HG02981 (cell line): ENCODE results near the gene MEIG1.
"Not testable (repeated sequence)": the region's sequence is repeated elsewhere in the genome, so short reads cannot be mapped to it uniquely, and the experiment has no call there.

ENCODE experiments used
- ATAC-seq: cut with Tn5 transposase; IDR thresholded peaks from one replicate; pipeline ENCODE4 v1.9.1; 2021; ENCODE audit warnings: mild to moderate bottlenecking, moderate library complexity; ENCODE audit not compliant: unreplicated experiment

MEIG1 gene, protein sequence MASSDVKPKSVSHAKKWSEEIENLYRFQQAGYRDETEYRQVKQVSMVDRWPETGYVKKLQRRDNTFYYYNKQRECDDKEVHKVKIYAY

DNA sequence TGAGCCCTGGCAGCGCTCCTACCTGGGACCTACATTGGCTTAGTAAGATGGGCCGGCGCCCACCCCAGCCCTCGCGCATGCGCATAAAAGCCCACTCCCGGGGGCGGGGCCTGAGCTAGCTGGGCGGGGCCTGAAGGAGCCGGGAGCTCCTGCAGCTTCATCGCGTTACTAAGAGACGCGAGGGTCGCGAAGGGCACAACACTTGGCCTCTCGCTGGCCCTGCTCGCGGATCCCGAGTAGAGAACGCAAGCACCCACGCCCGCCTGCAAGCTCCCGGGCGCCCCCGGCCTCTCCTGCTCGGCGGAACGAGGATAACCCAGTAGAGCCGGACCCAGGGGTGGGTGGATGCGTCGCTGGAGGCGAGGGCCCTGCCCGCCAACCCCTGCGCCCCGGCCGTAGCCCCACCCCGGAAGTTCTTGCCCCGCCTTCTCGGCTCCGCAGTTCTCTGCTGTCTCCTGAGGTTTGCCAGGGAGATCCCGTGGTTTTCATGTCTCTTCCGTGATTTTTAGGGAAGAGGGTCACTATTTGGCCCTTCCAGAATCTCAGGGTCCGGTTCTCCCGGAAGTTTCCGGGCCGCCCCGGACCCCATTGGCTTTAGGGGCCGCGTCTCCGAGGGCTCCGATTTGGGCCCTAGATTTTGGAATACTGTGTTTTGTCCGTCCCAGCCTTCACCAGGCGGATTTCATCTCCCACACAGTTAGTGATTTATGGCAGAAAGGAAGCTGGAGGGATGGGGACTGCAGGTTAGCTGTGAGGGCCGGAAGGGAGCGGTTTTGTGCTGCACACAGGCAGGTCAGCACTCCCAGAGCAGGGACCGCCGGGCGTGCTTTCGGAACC is at the start of gene MEIG1:
Gene MEIG1 (plus strand): TSS at position 168 of the 837 bp plus-strand sequence. CDS start 7,081 bp downstream, outside the sequence.
- ATAC-seq = peak; percentile 80

DNA sequence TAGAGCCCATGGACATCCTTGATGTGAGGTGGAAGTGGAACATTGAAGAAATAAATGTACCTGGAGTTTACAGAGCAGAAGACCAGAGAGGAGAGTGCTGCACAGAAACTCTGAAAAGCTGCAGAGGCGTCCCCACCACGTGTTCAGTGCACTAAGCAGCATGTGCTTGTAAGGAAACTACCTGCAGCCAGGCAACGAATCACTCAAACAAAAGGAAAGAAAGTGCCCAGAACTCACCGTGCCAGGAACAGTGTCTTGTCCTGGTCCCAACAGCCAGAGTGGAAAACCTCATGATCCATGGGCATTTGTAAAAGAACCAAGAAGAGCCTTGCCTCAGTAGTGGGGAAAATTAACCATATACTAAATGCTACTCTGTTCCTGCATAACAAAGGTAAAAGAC is 48.2 kb upstream of the MEIG1 start:
- ATAC-seq = no peak

DNA sequence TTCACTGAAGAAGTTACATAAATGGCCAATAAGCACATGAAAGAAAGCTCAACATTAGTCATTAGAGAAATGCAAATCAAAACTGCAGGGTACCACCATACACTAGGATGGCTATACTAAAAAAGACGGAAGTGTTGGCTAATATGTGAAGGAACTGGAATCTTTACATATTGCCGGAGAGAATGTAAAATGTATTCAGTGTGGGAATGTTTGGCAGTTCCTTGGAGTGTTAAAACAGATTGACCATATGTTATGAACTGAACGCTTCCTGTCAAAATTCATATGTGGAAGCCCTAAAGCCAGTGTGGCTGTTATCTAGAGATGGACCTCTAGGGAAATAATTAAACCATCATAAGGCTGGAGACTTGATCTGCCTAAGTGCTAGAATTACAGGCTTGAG is 47.4 kb upstream of the MEIG1 start:
- no peak for ATAC-seq

DNA sequence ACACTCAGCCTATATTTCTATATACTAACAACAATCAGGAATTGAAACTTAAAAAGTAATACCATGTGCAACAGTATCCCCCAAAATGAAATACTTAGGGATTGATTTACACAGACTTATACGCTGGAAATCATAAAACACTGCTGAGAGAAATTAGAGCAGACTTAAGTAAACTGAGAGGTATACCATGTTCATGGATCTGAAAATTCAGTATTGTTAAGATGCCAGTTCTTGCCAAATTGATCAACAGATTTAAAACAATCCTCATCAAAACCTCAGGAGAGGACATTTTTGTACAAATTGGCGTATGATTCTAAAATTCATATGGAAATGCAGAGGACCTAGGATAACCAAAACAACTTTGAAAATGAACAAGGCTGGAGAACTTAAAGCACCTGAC is 42.6 kb upstream of the MEIG1 start:
- ATAC-seq = no peak

DNA sequence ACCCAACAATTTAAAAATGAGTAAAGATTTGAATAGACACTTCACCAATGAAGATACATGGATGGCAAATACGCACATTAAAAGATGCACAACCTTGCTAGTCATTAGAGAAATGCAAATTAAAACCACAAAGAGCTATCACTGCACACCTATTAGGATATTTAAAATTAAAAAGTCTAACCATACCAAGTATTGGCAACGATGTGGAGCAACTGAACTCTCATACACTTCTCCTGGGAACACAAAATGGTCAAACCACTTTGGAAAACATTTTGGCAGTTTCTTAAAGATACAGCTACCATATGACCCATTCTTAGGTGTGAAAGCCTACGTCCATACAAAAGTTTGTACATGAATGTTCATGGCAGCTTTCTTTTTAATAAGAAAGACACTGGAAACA is 41.4 kb upstream of the MEIG1 start:
- ATAC-seq = no peak

DNA sequence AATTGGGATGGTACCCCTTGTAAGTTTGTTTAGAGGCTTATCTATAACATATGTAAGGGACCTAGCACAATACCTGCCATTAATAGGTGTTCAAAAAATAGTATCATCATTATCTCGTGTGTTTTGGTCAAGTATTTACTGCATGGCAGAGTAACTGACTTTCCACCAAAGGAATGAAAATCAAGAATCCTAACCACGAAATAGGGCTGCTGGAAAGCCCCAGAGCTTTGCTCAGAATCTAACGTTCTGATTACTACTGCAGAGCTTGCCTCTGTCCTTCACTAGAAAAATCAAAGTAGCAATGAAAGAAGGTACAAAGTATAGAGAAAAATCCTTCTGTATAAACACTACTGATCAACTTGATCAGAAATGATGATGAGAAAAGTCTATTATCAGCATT is 40.2 kb upstream of the MEIG1 start:
- ATAC-seq = no peak

DNA sequence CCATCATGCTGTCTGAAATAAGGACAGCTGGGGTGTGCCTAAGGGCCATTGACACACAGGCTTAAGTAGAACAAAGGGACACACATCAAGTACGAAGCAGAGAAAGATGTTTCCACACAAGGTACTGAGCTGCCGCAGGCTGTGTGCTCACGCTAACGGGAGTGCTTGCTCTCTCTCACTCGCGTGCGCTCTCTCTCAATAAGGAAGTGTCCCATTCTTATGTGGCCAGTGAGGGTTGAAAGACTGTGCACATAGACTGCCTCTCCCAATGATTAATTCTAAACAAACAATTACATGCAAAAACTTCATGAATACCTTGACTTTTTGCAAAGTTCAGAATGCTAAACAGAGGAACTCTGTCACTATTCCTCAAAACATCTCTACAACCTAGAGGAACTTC is 35.2 kb upstream of the MEIG1 start:
- no peak for ATAC-seq

DNA sequence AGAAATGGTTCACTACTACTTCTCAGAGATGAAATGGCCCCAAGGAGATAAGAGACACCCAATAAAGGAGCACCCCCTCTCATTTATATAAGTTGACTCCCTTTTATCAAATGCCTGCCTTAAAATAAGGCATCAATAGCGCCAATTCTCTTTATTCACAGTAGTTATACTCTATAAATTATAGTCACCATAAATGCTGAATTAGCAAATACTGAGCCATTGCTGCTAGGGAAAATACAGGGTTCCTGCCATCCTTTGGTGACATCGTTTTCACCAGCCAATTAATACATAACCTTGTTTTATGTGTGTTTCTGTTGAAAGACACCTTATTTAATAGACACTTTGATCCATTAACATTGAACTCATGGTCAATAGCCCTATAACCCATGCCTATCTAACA is 33.9 kb upstream of the MEIG1 start:
- no peak for ATAC-seq

DNA sequence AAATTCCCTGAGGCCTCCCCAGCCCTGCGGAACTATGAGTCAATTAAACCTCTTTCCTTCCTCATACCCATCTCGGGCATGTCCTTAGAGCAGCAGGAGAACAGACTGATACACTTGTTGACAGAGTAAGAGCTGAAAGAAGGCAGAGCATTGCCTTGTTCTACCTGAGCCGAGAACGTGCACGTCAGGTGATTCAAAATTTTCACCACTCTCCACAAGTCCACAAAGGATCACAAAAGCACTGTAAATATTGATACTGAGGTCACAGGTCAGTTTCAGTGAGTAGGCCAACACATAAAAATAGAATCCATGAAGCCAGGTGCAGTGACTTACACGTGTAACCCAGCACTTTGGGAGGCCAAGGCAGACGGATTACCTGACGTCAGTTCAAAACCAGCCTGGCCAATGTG is 33.1 kb upstream of the MEIG1 start:
- no peak for ATAC-seq

DNA sequence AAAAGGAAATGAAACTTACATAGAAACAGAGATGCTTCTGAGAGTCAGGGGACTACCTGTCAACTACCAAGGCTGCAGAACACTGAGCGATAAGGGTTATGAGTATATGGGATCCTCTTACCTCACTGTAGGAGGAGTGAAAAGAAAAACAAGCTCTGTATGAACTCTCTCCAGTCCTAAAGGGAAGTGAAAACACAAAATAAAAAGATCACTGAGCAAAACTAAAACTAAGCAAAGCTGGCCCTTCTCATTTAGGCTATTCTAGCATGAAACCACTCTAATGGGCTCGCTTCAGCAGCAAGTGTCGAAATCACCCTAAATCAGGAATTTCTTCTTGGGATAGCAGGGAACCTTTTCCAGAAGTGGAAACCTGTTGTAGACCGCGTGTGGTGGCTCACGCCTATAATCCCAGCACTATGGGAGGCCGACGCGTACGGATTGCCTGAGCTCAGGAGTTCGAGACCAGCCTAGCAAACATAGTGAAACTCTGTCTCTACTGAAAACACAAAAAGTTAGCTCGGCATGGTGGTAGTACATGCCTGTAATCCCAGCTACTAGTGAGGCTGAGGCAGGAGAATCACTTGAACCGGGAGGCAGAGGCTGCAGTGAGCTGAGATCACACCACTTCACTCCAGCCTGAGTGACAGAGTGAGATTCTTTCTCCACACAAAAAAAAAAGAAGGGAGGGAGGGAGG is 32.3 kb upstream of the MEIG1 start:
- ATAC-seq = peak; percentile 95

DNA sequence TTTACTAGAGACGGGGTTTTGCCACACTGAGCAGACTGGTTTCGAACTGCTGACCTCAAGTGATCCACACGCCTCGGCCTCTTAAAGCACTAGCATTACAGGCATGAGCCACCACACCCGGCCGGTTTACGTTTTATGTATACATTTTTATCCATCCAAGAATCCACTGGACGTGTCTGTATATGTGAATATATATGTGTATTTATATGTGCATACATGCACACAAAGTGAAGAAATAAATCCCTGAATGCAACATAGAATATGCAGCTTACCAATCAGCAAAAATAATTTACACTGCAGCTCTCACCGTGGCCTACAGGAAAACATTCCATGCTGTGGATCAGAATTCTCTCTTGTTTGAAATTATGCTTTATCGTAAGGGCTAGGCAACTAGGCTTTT is 28.6 kb upstream of the MEIG1 start:
- no peak for ATAC-seq

DNA sequence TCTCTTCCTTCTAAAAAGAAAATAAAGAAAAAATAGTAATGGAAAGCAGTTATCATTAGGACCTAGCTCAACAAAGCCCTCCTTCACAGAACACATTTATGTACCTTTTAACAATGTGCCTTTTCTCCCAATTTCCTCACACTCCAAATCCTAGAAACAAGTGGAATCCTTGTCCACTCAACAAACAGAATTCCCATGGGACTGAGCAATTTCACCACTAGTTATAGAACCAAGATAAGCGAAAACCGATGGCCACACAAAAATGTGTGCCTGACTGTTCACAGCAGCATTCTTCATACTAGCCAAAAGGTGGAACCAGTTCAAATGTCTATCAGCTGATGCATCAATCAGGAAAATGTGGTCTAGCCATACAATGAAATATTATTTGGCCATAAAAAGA is 22.6 kb upstream of the MEIG1 start:
- no peak for ATAC-seq

DNA sequence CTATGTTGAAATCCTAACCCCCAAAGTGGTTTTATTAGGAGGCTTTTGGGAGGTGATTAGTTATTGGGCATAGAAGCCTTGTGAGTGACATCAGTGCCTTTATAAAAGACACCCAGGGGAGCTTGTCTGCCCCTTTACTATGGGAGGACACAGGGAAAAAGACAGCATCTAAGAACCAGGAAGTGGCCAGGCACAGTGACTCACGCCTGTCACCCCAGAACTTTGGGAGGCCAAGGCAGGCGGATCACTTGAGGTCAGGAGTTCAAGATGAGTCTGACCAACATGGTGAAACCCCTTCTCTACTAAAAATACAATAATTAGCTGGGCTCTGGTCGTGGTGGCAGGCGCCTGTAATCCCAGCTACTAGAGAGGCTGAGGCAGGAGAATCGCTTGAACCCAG is 20.2 kb upstream of the MEIG1 start:
- ATAC-seq = not testable (repeated sequence)

DNA sequence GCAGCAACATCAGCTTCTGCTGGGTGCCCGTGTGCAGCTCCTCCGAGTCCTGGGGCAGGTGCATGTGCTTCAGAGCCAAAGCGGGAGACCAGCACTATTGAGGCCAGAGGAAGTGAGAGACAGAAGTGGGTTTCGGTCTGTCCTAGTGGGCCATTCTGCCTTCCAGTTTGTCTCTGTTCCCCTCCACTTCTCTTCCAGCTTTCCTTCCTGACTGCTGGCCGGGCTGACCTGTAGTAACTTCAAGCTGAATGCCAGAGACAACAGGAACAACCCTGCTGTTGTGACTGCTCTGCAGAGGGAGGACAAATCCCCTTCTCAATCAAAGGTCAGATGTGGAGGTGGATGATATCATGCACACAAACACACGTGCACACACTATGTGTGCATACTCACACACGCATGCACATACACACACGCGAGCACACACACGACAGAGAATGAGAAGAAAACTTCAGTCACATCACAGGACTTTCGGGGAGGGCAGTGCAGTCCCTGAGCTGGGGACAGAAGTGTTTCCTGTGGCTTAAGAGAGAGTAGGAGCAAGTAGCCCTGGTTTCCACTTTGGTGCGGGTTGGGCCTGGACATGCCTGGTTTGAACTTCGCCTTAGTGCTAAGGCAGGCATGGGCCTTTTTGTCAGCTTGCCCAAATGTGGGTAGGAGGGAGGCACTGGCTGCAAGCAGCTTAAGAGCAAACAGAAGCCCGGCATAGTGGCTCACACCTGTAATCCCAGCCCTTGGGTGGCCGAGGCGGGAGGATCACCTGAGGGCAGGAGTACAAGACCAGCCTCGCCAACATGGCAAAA is 16.8 kb upstream of the MEIG1 start:
- ATAC-seq = peak; percentile 89

DNA sequence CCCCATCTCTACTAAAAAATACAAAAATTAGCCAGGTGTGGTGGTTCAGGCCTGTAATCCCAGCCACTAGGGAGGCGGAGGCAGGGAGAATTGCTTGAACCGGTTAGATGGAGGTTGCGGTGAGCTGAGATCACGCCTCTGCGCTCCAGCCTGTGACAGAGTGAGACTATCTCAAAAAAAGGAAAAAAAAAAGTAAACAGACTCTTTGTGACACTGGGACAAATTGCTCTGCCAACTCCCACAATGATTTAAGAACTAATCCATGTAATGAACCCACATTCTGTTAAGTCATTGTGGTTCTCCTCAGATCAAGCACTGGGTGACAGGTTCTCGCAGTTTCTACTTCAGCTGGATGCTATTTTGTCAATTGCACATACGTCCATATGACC is 16.2 kb upstream of the MEIG1 start:
- not testable (repeated sequence) for ATAC-seq

DNA sequence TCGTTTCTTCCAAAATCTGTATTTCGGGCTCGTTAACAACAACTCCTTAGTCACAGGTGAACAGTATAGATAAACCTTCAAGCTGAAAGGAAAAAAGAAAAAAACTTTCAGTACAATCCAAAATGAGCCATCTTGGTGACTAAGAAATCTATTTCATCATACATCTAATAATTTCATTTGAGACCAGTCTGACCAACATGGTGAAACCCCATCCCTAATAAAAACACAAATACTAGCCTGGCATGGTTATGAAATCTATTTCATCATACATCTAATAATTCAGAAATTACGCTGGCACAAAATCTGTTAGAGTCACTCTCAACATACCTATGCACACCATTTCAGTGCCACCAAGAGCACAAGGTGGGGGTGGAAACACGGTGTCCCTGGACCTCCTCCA is 14.1 kb upstream of the MEIG1 start:
- ATAC-seq = no peak

DNA sequence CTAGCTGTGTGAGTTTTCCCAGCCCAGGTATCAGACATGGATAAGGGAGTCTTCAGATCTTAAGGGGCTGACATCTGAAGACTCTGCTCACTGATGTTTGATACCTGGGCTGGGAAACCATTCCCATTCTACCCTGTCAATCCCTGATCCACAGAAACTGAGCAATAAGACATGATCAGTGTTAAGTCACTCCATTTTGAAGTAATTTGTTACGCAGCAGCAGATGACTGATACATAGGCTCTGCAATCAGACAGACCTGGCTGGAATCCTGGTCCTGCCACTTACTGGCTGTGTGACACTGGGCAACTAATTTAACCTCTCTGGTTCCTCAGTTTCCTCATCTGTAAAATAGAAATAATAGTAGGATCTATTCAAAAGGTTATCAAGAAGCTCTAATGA is 11.9 kb upstream of the MEIG1 start:
- no peak for ATAC-seq

DNA sequence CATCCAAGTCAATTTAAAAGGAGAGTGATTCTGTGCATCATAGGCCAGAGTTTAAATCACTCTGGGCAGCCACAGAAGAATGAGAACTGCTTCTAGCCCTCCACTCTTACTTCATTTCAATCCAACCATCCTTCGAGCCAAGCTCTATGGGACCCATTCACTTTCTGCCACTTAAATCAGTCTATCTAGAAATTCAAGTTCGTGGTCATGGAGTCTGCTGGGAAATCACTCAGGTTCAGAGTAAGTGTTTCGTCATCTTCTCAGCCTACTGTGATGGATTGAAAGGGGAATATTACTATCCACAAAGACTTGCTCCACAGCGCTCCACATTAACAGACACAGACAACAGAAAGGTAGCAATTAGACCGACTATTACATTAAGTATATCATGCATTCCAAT is 9.9 kb upstream of the MEIG1 start:
- no peak for ATAC-seq

DNA sequence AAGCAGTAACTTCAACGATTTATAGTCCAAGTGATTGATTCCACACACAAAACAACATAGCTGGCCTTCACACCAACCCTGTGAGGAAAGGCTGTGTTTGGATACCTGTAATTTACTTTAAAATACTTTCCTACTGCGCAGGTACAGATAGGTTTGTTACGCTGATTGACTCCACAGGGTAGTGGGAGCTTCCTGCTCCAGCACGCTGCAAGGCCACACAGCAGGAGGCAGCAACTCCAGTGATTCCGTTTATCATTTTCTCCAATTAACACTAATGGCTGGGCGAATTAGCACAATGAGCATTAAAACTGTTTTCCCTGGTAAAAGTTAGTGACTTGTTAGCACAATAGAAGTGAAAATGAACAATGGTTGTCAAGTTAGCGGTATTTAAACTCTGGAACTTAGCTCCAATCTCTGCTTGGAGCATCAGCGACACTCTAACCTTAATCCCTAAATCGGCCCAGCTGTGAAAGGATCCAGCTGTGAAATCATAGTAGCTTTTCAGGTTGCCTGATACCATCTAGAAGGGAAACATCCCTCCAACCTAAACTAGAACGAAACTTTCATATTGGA is 6.3 kb upstream of the MEIG1 start:
- ATAC-seq = no peak

DNA sequence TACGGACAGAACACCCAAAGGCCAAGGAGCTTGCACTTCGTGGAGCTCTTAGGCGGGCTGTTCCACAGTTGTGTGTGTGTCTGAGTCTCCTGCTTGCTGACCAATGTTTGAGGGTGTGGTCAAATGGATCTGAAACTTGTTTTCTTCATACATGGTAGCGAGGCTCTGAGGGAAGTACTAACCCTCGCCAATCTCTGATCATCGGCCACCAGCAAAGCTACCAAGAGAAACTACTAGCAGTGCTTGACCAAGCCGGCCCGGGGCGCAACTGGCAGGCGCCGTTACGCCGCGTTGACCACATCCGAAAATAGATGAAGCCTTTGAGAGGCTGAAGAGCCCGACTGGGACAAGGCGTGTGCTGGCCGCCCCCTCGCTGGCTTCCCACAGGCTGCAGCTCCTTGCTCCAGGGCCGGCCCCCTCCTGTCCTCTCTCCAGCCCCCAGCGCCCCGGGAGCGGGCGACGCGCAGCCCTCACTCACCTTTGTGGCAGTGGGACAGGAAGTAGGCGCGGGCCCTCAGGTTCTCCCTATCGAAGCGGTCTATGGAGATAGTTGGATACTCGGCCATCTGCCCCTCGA is 5.7 kb upstream of the MEIG1 start:
- peak; percentile 40 for ATAC-seq
